ENCODE data around the gene TP53TG5.
A peak's percentile ranks its signal among the peaks of the same experiment; 100 is the strongest.

Gene TP53TG5

DNA sequence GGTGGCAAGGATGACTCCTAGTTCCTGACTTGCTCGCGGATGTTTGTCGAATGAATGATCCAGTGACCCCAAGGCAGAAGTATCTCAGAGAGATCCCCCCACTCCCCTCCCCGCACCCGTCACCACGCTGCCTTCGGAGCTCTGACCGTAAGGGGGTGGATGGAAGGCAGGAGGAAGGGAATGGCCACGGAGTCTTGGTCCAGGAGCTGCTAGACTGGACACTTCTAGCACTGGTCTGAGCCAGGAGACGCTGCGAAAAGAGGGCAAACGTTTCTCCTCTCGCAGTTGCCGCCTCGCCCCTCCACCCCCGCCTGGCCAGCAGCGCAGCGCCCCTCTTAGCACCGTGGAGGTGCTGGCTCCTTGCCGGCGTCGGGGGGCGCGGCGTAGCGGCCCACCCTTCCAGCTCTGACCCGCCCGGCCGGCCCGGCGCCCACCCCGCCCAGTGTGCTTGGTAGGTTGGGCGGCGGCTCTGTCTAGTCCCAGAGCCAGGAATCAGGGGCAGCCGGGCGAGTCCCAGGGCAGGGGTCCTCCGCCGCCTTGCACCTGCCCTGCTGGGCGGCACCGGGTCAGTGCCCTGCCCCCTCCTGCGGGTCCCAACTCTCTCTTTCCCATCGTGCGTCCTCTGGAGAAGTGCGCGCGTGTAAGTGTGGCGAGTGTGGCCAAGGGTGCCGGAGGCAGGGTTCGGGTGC lies 27.6 kb upstream of the TP53TG5 start:
- peak overlapping the region; percentile 46 for H3K4me3 ChIP-seq (ENCODE audit: control insufficient read depth, low read depth, low read length)
- no peak for DNase-seq (ENCODE audit: low read depth)
- TF ChIP-seq, protein P1, sequence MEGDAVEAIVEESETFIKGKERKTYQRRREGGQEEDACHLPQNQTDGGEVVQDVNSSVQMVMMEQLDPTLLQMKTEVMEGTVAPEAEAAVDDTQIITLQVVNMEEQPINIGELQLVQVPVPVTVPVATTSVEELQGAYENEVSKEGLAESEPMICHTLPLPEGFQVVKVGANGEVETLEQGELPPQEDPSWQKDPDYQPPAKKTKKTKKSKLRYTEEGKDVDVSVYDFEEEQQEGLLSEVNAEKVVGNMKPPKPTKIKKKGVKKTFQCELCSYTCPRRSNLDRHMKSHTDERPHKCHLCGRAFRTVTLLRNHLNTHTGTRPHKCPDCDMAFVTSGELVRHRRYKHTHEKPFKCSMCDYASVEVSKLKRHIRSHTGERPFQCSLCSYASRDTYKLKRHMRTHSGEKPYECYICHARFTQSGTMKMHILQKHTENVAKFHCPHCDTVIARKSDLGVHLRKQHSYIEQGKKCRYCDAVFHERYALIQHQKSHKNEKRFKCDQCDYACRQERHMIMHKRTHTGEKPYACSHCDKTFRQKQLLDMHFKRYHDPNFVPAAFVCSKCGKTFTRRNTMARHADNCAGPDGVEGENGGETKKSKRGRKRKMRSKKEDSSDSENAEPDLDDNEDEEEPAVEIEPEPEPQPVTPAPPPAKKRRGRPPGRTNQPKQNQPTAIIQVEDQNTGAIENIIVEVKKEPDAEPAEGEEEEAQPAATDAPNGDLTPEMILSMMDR (conservative IDR thresholded peaks at IDR 0.05; ENCODE audit: control insufficient read depth, insufficient read depth, low read depth, low read length), result no peak

DNA sequence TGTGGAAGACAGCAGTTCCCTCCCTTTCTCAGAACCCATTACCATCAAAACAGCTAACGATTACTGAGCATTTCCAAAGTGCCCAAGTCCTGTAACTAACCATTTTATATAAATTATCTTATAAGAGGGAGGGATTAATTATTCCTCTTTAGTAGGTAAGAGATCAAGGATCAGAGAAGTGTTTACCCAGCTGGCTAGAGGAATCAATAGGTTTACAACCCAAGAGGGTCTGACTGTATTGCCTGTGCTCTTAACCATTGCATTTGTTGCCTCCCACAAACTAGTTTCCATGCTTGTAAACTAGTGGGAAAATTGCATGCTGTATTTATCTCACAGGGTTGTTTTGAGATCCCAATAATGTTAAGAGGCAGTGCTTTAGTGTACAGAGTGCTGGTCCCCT lies 26.3 kb upstream of the TP53TG5 start:
- DNase-seq (ENCODE audit: low read depth), result no peak
- TF ChIP-seq, protein P1 (conservative IDR thresholded peaks at IDR 0.05; ENCODE audit: control insufficient read depth, insufficient read depth, low read depth, low read length), result no peak
- no peak overlapping the region for H3K4me3 ChIP-seq (ENCODE audit: control insufficient read depth, low read depth, low read length)

DNA sequence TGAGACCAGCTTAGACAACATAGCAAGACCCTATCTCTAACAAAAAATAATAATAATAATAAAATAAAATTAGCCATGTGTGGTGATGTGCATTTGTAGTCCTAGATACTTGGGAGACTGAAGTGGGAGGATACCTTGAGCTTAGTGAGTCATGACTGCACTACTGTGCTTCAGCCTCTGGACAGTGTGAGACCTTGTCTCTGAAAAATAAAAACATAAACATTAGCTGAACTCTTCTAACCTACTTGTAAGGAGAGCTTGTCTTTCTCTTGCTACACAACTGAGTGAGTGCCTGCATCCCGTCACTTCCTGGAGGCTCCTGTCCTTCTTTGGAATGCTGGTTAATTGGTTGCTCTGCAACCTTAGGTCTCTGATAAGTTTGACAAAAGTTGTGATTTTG lies 24.8 kb upstream of the TP53TG5 start:
- peak; percentile 32 for DNase-seq (ENCODE audit: low read depth)
- no peak overlapping the region for H3K4me3 ChIP-seq (ENCODE audit: control insufficient read depth, low read depth, low read length)
- TF ChIP-seq, protein P1 (conservative IDR thresholded peaks at IDR 0.05; ENCODE audit: control insufficient read depth, insufficient read depth, low read depth, low read length), result no peak

DNA sequence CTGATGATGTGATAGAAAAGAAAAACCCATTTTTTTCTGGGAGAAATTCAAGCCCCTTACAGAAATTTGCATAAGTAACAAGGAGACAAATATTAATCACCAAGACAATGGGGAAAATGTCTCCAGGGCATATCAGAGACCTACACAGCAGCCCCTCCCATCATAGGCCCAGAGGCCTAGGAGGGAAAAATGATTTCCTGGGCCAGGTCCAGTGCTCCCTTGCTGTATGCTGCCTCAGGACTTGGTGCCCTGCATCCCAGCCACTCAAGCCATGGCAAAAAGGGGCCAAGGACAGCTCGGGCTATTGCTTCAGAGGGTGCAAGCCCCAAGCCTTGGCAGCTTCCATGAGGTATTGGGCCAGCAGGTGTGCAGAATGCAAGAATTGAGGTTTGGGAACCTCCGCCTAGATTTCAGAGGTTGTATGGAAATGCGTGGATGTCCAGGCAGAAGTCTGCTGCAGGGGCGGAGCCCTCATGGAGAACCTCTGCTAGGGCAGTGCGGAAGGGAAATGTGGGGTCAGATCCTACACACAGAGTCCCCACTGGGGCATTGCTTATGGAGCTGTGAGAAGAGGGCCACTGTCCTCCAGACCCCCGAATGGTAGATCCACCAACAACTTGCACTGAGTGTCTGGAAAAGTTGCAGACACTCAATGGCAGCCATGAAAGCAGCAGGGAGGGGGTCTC lies 22.4 kb upstream of the TP53TG5 start:
- no peak for DNase-seq (ENCODE audit: low read depth)
- H3K4me3 ChIP-seq (ENCODE audit: control insufficient read depth, low read depth, low read length), result no peak overlapping the region
- TF ChIP-seq, protein P1 (conservative IDR thresholded peaks at IDR 0.05; ENCODE audit: control insufficient read depth, insufficient read depth, low read depth, low read length), result no peak

DNA sequence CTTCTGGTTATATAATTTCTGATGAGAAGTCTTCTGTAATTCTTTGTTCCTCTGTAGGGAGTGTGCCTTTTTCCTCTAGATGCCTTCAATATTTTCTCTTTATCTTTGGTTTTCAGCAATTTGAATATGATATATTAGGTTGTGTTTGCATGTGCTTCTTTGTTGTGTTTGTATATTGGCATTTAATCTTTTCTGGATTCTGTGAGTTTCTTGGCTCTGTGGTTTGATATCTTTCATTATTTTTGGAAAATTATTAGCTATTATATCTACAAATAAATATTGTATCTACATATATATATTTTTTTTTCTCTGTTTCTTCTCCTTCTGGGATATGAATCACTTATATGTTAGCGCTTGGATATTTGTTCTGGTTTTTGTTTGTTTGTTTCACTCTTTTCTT lies 20.9 kb upstream of the TP53TG5 start:
- TF ChIP-seq, protein P1 (conservative IDR thresholded peaks at IDR 0.05; ENCODE audit: control insufficient read depth, insufficient read depth, low read depth, low read length), result no peak

DNA sequence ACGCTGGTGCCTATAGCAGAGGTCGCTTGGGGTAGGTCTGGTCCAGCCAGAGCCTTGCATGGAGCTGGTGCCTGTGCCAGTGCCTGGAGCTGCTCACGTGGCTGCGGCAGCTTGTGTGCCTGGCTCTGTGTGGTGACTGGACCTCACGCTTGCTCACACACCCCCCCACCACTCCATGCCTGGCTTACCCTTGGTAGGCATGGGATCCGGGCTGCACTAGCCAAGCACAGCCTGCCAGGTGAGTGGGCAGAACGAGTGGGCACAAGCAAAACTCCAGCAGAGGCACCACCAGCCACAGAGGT lies 16.9 kb upstream of the TP53TG5 start:
- TF ChIP-seq, protein P1 (conservative IDR thresholded peaks at IDR 0.05; ENCODE audit: control insufficient read depth, insufficient read depth, low read depth, low read length), result no peak
- no peak overlapping the region for H3K4me3 ChIP-seq (ENCODE audit: control insufficient read depth, low read depth, low read length)
- no peak for DNase-seq (ENCODE audit: low read depth)

More for the DNA sequence above, 20.9 kb upstream of the TP53TG5 start:
- DNase-seq (ENCODE audit: low read depth), result no peak
- H3K4me3 ChIP-seq (ENCODE audit: control insufficient read depth, low read depth, low read length), result no peak overlapping the region

All from fibroblast of mammary gland (primary cell).